Panc1 (cell line): Measurements from ENCODE around the gene MPPED2.

Source experiments
- CTCF ChIP-seq: fragments of 450-650 bp; IDR thresholded peaks from 2 replicates; pipeline ENCODE4 v1.5.1; 2017; ENCODE audit warnings: mild to moderate bottlenecking
- POLR2AphosphoS5 ChIP-seq: IDR thresholded peaks from 2 replicates; pipeline ENCODE4 v1.6.1; 2012; ENCODE audit warnings: mild to moderate bottlenecking, low read depth, low read length, moderate library complexity
- REST ChIP-seq, 2 experiments: IDR thresholded peaks; 2 replicates each; pipeline ENCODE4 v1.6.1; 2011 to 2012; ENCODE audit warnings: low read depth in 2 of 2, control low read depth in 1 of 2, low read length in 1 of 2, mild to moderate bottlenecking in 1 of 2, moderate library complexity in 1 of 2; ENCODE audit not compliant: insufficient read depth in 1 of 2
- SIN3A ChIP-seq: IDR thresholded peaks from 2 replicates; pipeline ENCODE4 v1.6.1; 2012; ENCODE audit warnings: low read depth, mild to moderate bottlenecking, low read length, moderate library complexity, borderline replicate concordance; ENCODE audit not compliant: insufficient read depth
- TCF7L2 ChIP-seq: IDR thresholded peaks from 2 replicates; pipeline ENCODE4 v1.6.1; 2011; ENCODE audit warnings: mild to moderate bottlenecking, low read depth, low read length, inconsistent platforms

- TF ChIP-seq POLR2AphosphoS5 (no peak), CTCF (no peak), REST (IDR thresholded peaks at IDR 0.05; ENCODE audit: insufficient read depth in 1 of 2, low read depth in 2 of 2, low read length in 1 of 2) (no peak), SIN3A (no peak), TCF7L2 (no peak)
Observed at GRCh38 chr11:30405385-30405784, 180.8 kb downstream of the MPPED2 start.
